Measurements from ENCODE around the gene NRG3.

GRCh38 chr10:82027711-82028110 lies 152.7 kb downstream of the NRG3 start:
- TF ChIP-seq CTCF (IDR thresholded peaks at IDR 0.05; ENCODE audit: low read length) (no peak), EZH2 (IDR thresholded peaks at IDR 0.05; ENCODE audit: borderline replicate concordance, low read length) (no peak)
